ENCODE results near the gene MORN1.

- TF ChIP-seq CTCF (IDR thresholded peaks at IDR 0.05; ENCODE audit: control extremely low read depth in 1 of 3, insufficient read depth in 1 of 3, low read depth in 1 of 3, low read length in 3 of 3), result no peak
- TF ChIP-seq POLR2A (IDR thresholded peaks at IDR 0.05; ENCODE audit: control extremely low read depth in 1 of 2, low read depth in 2 of 2, low read length in 2 of 2), result no peak
- TF ChIP-seq USF2 (IDR thresholded peaks at IDR 0.05; ENCODE audit: low read length), result no peak
- TF ChIP-seq CEBPB (IDR thresholded peaks at IDR 0.05; ENCODE audit: low read depth, low read length), result no peak
- no peak for TF ChIP-seq EP300 (IDR thresholded peaks at IDR 0.05; ENCODE audit: borderline replicate concordance in 1 of 2, low read depth in 2 of 2, low read length in 2 of 2)
- TF ChIP-seq HDAC6 (IDR thresholded peaks at IDR 0.05; ENCODE audit: low read depth, low read length), result no peak
- no peak for TF ChIP-seq TCF12 (IDR thresholded peaks at IDR 0.05; ENCODE audit: low read depth, low read length)
- no peak for TF ChIP-seq KDM1A (IDR thresholded peaks at IDR 0.05; ENCODE audit: borderline replicate concordance, low read length)
- no peak for TF ChIP-seq SUZ12 (IDR thresholded peaks at IDR 0.05; ENCODE audit: low read length)
- TF ChIP-seq POLR2AphosphoS5 (IDR thresholded peaks at IDR 0.05; ENCODE audit: low read depth, low read length), result no peak
- no peak for TF ChIP-seq ASH2L (IDR thresholded peaks at IDR 0.05; ENCODE audit: low read length)
- TF ChIP-seq CREB1 (IDR thresholded peaks at IDR 0.05), result no peak
Observed at GRCh38 chr1:2360588-2361364, 30.6 kb downstream of the MORN1 start.

Measured in H1 (cell line).